IMR-90 (cell line): ENCODE results near the gene SEZ6L. TPM values are rescaled to one million over a fixed set of nuclear protein-coding genes. Genes with fewer than 3 reads are reported as not detected.

Source experiments
- ATAC-seq: fragments of 200-7000 bp; cut with Tn5 transposase; 2 replicates; pipeline ENCODE4 v1.9.1; 2020; ENCODE audit warnings: low read depth, mild to moderate bottlenecking, moderate library complexity
- BruUV-seq: library from RNA; stranded (reverse); fragments of 400-500 nt; replicated peaks from 2 replicates; lab custom pipeline; 2021; lab: Mats Ljungman, UMichigan
- CTCF ChIA-PET: fragments of 300-600 bp; formaldehyde crosslinking; extraction: SDS; loops from one replicate; lab custom pipeline; 2021; ENCODE audit warnings: antibody characterized with exemption; lab: Yijun Ruan, JAX
- POLR2A ChIA-PET: fragments of 300-600 bp; sonication (Branson Sonifier 250); formaldehyde crosslinking; loops from one replicate; lab custom pipeline; 2022; ENCODE audit warnings: antibody characterized with exemption; ENCODE audit not compliant: unreplicated experiment; lab: Charles Lee
- DNase-seq: peaks from one replicate; pipeline ENCODE4 v3.0.0; 2013
- H2AFZ ChIP-seq: replicated peaks from 2 replicates; pipeline ENCODE3; 2013; ENCODE audit warnings: low read length, mild to moderate bottlenecking; ENCODE audit not compliant: poor library complexity
- H2AK5ac ChIP-seq: 2 replicates; pipeline ENCODE4 v1.6.1; 2013; ENCODE audit warnings: low read depth, low read length, inconsistent platforms
- H2AK9ac ChIP-seq: replicated peaks from 2 replicates; pipeline ENCODE3; 2013; ENCODE audit warnings: mild to moderate bottlenecking, low read depth, low read length, moderate library complexity; ENCODE audit not compliant: poor library complexity
- H2BK120ac ChIP-seq: 2 replicates; pipeline ENCODE4 v1.6.1; 2013; ENCODE audit warnings: low read depth, low read length, inconsistent platforms
- H2BK15ac ChIP-seq: 3 replicates; pipeline ENCODE4 v1.6.1; 2013; ENCODE audit warnings: low read depth, low read length, inconsistent platforms
- H2BK20ac ChIP-seq: 2 replicates; pipeline ENCODE4 v1.6.1; 2013; ENCODE audit warnings: low read depth, mild to moderate bottlenecking, inconsistent platforms, low read length, moderate library complexity
- H2BK5ac ChIP-seq: 2 replicates; pipeline ENCODE4 v1.6.1; 2013; ENCODE audit warnings: mild to moderate bottlenecking, low read depth, low read length, inconsistent platforms; ENCODE audit not compliant: poor library complexity, severe bottlenecking
- H3K14ac ChIP-seq: replicated peaks from 2 replicates; pipeline ENCODE4 v1.6.1; 2013; ENCODE audit warnings: low read depth, low read length, inconsistent platforms
- H3K18ac ChIP-seq: 2 replicates; pipeline ENCODE4 v1.6.1; 2013; ENCODE audit warnings: low read depth, low read length, control low read depth
- H3K23ac ChIP-seq: 2 replicates; pipeline ENCODE4 v1.6.1; 2013; ENCODE audit warnings: low read depth, low read length, inconsistent platforms
- H3K27ac ChIP-seq: 2 replicates; pipeline ENCODE4 v1.5.1; 2013; ENCODE audit warnings: mild to moderate bottlenecking, control low read depth, low read length; ENCODE audit not compliant: insufficient read depth
- H3K27me3 ChIP-seq: 2 replicates; pipeline ENCODE4 v1.6.1; 2013; ENCODE audit warnings: low read length; ENCODE audit not compliant: control insufficient read depth, insufficient read depth
- H3K36me3 ChIP-seq: 2 replicates; pipeline ENCODE4 v1.6.1; 2013; ENCODE audit warnings: low read length, mixed read lengths; ENCODE audit not compliant: control insufficient read depth, insufficient read depth
- H3K4ac ChIP-seq: 2 replicates; pipeline ENCODE4 v1.6.1; 2013; ENCODE audit warnings: low read depth, low read length, inconsistent platforms
- H3K4me1 ChIP-seq: 2 replicates; pipeline ENCODE4 v1.6.1; 2013; ENCODE audit warnings: low read length, mixed read lengths; ENCODE audit not compliant: control insufficient read depth, insufficient read depth
- H3K4me2 ChIP-seq: 2 replicates; pipeline ENCODE4 v1.6.1; 2013; ENCODE audit warnings: low read depth, mild to moderate bottlenecking, control low read depth, low read length, moderate library complexity
- H3K4me3 ChIP-seq: 2 replicates; pipeline ENCODE4 v1.5.1; 2013; ENCODE audit warnings: low read depth, mild to moderate bottlenecking, control low read depth, low read length, moderate library complexity; ENCODE audit not compliant: insufficient read depth
- H3K56ac ChIP-seq: 2 replicates; pipeline ENCODE4 v1.6.1; 2013; ENCODE audit warnings: low read length, inconsistent platforms; ENCODE audit not compliant: insufficient read depth; ENCODE audit errors: extremely low read depth
- H3K79me1 ChIP-seq, 2 experiments: 2 replicates each; pipeline ENCODE4 v1.6.1; 2013; ENCODE audit warnings: low read length in 2 of 2, inconsistent platforms in 1 of 2, low read depth in 1 of 2
- H3K9ac ChIP-seq: 2 replicates; pipeline ENCODE4 v1.6.1; 2013; ENCODE audit warnings: low read depth, low read length, control low read depth
- H3K9me1 ChIP-seq: 2 replicates; pipeline ENCODE4 v1.6.1; 2013; ENCODE audit warnings: low read length, inconsistent platforms; ENCODE audit not compliant: insufficient read depth
- H3K9me3 ChIP-seq: 2 replicates; pipeline ENCODE4 v1.6.1; 2013; ENCODE audit warnings: low read length; ENCODE audit not compliant: control insufficient read depth, insufficient read depth
- H4K20me1 ChIP-seq: 2 replicates; pipeline ENCODE4 v1.6.1; 2013; ENCODE audit warnings: low read length, inconsistent platforms; ENCODE audit not compliant: insufficient read depth
- H4K5ac ChIP-seq: 2 replicates; pipeline ENCODE4 v1.6.1; 2013; ENCODE audit warnings: mild to moderate bottlenecking, low read depth, low read length, control low read depth
- H4K8ac ChIP-seq, 2 experiments: 2 replicates each; pipeline ENCODE4 v1.6.1; 2013; ENCODE audit warnings: low read depth in 2 of 2, low read length in 2 of 2, control low read depth in 1 of 2, inconsistent platforms in 1 of 2
- H4K91ac ChIP-seq: 2 replicates; pipeline ENCODE4 v1.6.1; 2013; ENCODE audit warnings: low read depth, low read length, inconsistent platforms; ENCODE audit not compliant: insufficient read depth
- BHLHE40 ChIP-seq: fragments of 150-350 bp; IDR thresholded peaks from 2 replicates; pipeline ENCODE4 v1.6.1; 2016; ENCODE audit warnings: mild to moderate bottlenecking, low read depth, low read length
- CEBPB ChIP-seq: IDR thresholded peaks from 2 replicates; pipeline ENCODE4 v1.6.1; 2012; ENCODE audit warnings: low read depth, low read length, improper control_type of control experiment
- CHD1 ChIP-seq: IDR thresholded peaks from 2 replicates; pipeline ENCODE4 v1.6.1; 2012; ENCODE audit warnings: low read depth, low read length, improper control_type of control experiment
- FOS ChIP-seq: fragments of 150-350 bp; IDR thresholded peaks from 2 replicates; pipeline ENCODE4 v1.6.1; 2016; ENCODE audit warnings: low read depth, low read length
- MAFK ChIP-seq: IDR thresholded peaks from 2 replicates; pipeline ENCODE4 v1.6.1; 2012; ENCODE audit warnings: low read depth, low read length, improper control_type of control experiment
- MAZ ChIP-seq: IDR thresholded peaks from 2 replicates; pipeline ENCODE4 v1.6.1; 2012; ENCODE audit warnings: low read depth, mild to moderate bottlenecking, low read length, improper control_type of control experiment, moderate library complexity, borderline replicate concordance
- MXI1 ChIP-seq: IDR thresholded peaks from 2 replicates; pipeline ENCODE4 v1.6.1; 2012; ENCODE audit warnings: low read depth, mild to moderate bottlenecking, low read length, moderate library complexity, borderline replicate concordance
- POLR2A ChIP-seq: IDR thresholded peaks from 2 replicates; pipeline ENCODE4 v1.6.1; 2012; ENCODE audit warnings: mild to moderate bottlenecking, low read depth, low read length
- RAD21 ChIP-seq: IDR thresholded peaks from 2 replicates; pipeline ENCODE4 v1.6.1; 2012; ENCODE audit warnings: low read length, improper control_type of control experiment
- RCOR1 ChIP-seq: IDR thresholded peaks from 2 replicates; pipeline ENCODE4 v1.6.1; 2012; ENCODE audit warnings: mild to moderate bottlenecking, low read length, improper control_type of control experiment; ENCODE audit not compliant: insufficient replicate concordance
- SMC3 ChIP-seq: fragments of 150-350 bp; IDR thresholded peaks from 2 replicates; pipeline ENCODE4 v1.6.1; 2016; ENCODE audit warnings: low read depth, mild to moderate bottlenecking, antibody characterized with exemption, low read length, moderate library complexity
- WGBS, 2 experiments: methylation state at CpG; one replicate each; pipeline versions ENCODE4 v1.1.5 to v1.1.7; 2013; ENCODE audit warnings: missing lambda C conversion rate in 2 of 2; ENCODE audit not compliant: insufficient read length in 1 of 2; ENCODE audit errors: extremely low coverage in 2 of 2; 5-methylcytosine and 5-hydroxymethylcytosine counted together
- dilution Hi-C: fragments of 300-500 bp; cut with HindIII; formaldehyde crosslinking; loops from one replicate; pipeline ENCODE4 v1.14.3; 2018; ENCODE audit warnings: low sequenced_read_pairs; ENCODE audit not compliant: unreplicated experiment
- in situ Hi-C: fragments of 300-500 bp; cut with MboI; formaldehyde crosslinking; loops from 3 replicates; pipeline ENCODE4 v1.14.3; 2019; ENCODE audit warnings: low sequenced_read_pairs, inconsistent platforms, mixed read lengths
- intact Hi-C: fragments of 100-400 bp; cut with micrococcal nuclease; formaldehyde crosslinking; loops from 2 replicates; pipeline ENCODE4 v1.10.0; 2022
- polyA plus RNA-seq, 3 experiments: library from polyadenylated mRNA; depleted of rRNA; stranded (reverse); fragments of >200 nt; gene quantifications; 2 replicates each; pipeline ENCODE4 v1.2.3, GENCODE V29; 2012; ENCODE audit warnings: low replicate concordance in 1 of 3
- total RNA-seq: library from RNA; depleted of rRNA; stranded (reverse); fragments of >200 nt; gene quantifications from 2 replicates; pipeline ENCODE4 v1.2.3, GENCODE V29; 2012
- TF ChIP-seq, protein P1 (sequence below): fragments of 150-350 bp; IDR thresholded peaks from 2 replicates; pipeline ENCODE4 v1.6.1; 2017; ENCODE audit warnings: mild to moderate bottlenecking, antibody characterized with exemption, low read length, low read depth
- TF ChIP-seq, protein P2 (sequence below): conservative IDR thresholded peaks from 2 replicates; pipeline ENCODE4 v1.5.1; 2012; ENCODE audit warnings: mild to moderate bottlenecking, low read depth, low read length, improper control_type of control experiment
- TF ChIP-seq, protein P3 (sequence below): fragments of 150-350 bp; IDR thresholded peaks from 2 replicates; pipeline ENCODE4 v1.6.1; 2016; ENCODE audit warnings: low read depth, mild to moderate bottlenecking, low read length, moderate library complexity, borderline replicate concordance

SEZ6L gene
- total and polyA plus RNA-seq, 2 of the 4 experiments (the other 2 are of a cell fraction) = not detected

DNA sequence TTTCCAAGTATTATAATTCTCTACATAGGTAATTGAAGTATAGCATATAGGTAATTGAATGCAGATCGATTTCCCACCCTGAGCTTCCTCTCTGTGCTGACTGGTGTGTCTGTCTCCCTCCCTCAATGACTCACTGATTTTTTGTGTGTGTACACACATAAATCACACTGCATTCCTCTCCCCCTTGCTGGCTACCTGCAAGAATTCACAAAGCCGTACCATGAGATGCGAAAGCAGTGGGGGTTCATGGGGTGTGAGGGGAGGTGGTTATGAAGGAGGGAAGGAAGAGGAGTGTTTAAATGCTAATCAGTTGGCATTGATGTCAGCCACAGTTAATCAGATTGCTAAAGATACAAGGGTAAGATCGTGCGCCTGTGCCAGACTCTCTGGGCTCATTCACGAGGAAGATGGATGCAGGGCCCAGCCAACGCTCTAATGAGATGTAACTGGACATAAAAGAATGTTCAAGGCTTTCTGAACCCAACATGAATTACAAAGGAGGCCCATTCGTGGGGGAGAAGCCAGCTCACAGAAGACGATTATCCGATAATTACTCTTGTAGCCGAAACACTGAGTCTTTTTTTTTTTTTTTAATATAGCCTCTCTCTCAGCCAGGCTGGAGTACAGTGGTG lies 107.4 kb downstream of the SEZ6L start:
- Histone ChIP-seq H3K56ac (no peak overlapping the region), H2BK120ac (no peak overlapping the region), H3K27ac (no peak overlapping the region), H3K23ac (no peak overlapping the region), H2AFZ (no peak overlapping the region), H3K36me3 (no peaks in the 10 kb centered on the region), H3K9me1 (no peaks in the 10 kb centered on the region), H2BK5ac (no peak overlapping the region), H3K14ac (no peak overlapping the region), H3K4me2 (no peak overlapping the region), H4K8ac (no peak overlapping the region), H4K5ac (no peak overlapping the region), H3K9me3 (no peaks in the 10 kb centered on the region), H3K9ac (no peak overlapping the region), H3K4me1 (no peaks in the 10 kb centered on the region), H3K27me3 (no peaks in the 10 kb centered on the region), H3K4ac (no peak overlapping the region), H3K4me3 (no peak overlapping the region), H3K79me1 (no peaks in the 10 kb centered on the region), H2AK5ac (no peak overlapping the region), H4K20me1 (no peaks in the 10 kb centered on the region), H2BK20ac (no peak overlapping the region), H2BK15ac (no peak overlapping the region), H4K91ac (no peak overlapping the region), H2AK9ac (no peak overlapping the region), H3K18ac (no peak overlapping the region)
- POLR2A ChIA-PET = no interaction called here
- dilution Hi-C loops (no loop called here), intact Hi-C loops (no loop called here), in situ Hi-C loops (no loop called here)
- DNase-seq (no peak), ATAC-seq (no peak)
- CTCF ChIA-PET = no interaction called here
- BruUV-seq = no TSS peak
- WGBS, 2 experiments = 60% methylated on average over 2 of the region's 11 CpGs; no CpG with 5 or more reads in 1 of the 2 experiments
- TF ChIP-seq MAZ (no peak), RAD21 (no peak), SMC3 (no peak), CEBPB (no peak), RCOR1 (no peak), MXI1 (no peak), FOS (no peak), BHLHE40 (no peak), POLR2A (no peak), MAFK (no peak), CHD1 (no peak)
- TF ChIP-seq, protein P1, sequence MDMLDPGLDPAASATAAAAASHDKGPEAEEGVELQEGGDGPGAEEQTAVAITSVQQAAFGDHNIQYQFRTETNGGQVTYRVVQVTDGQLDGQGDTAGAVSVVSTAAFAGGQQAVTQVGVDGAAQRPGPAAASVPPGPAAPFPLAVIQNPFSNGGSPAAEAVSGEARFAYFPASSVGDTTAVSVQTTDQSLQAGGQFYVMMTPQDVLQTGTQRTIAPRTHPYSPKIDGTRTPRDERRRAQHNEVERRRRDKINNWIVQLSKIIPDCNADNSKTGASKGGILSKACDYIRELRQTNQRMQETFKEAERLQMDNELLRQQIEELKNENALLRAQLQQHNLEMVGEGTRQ = no peak
- TF ChIP-seq, protein P2, sequence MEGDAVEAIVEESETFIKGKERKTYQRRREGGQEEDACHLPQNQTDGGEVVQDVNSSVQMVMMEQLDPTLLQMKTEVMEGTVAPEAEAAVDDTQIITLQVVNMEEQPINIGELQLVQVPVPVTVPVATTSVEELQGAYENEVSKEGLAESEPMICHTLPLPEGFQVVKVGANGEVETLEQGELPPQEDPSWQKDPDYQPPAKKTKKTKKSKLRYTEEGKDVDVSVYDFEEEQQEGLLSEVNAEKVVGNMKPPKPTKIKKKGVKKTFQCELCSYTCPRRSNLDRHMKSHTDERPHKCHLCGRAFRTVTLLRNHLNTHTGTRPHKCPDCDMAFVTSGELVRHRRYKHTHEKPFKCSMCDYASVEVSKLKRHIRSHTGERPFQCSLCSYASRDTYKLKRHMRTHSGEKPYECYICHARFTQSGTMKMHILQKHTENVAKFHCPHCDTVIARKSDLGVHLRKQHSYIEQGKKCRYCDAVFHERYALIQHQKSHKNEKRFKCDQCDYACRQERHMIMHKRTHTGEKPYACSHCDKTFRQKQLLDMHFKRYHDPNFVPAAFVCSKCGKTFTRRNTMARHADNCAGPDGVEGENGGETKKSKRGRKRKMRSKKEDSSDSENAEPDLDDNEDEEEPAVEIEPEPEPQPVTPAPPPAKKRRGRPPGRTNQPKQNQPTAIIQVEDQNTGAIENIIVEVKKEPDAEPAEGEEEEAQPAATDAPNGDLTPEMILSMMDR = no peak
- TF ChIP-seq, protein P3, sequence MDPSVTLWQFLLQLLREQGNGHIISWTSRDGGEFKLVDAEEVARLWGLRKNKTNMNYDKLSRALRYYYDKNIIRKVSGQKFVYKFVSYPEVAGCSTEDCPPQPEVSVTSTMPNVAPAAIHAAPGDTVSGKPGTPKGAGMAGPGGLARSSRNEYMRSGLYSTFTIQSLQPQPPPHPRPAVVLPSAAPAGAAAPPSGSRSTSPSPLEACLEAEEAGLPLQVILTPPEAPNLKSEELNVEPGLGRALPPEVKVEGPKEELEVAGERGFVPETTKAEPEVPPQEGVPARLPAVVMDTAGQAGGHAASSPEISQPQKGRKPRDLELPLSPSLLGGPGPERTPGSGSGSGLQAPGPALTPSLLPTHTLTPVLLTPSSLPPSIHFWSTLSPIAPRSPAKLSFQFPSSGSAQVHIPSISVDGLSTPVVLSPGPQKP = no peak
